Stimulated activated naive CD8-positive, alpha-beta T cell treated with anti-CD3 and anti-CD28 coated beads, Interleukin-15, Interleukin-2, amounts not matched to agents 100 U/mL and 50 U/mL, for 24 hours (primary cell): ENCODE data around the gene ME1.
"Not testable (repeated sequence)": the region's sequence is repeated elsewhere in the genome, so short reads cannot be mapped to it uniquely, and the experiment has no call there.

Experiments used
- ATAC-seq: fragments of 150-1000 bp; cut with Tn5 transposase; one replicate; pipeline ENCODE4 v1.10.0; 2021
- DNase-seq: peaks from one replicate; pipeline ENCODE4 v3.0.0; 2021

The ME1 gene

GRCh38 chr6:83256719-83257118, 174.1 kb downstream of the ME1 start:
- ATAC-seq, DNase-seq: not testable (repeated sequence)

GRCh38 chr6:83252719-83253118, 178.1 kb downstream of the ME1 start:
- ATAC-seq (no peak), DNase-seq (no peak)

- no peak for DNase-seq
- no peak for ATAC-seq
Observed at GRCh38 chr6:83250235-83250634, 180.6 kb downstream of the ME1 start.

- no peak for DNase-seq
- no peak for ATAC-seq
Observed at GRCh38 chr6:83247471-83247870, 183.4 kb downstream of the ME1 start.

GRCh38 chr6:83231146-83231545, 199.7 kb downstream of the ME1 start:
- DNase-seq: no peak
- no peak for ATAC-seq

- ATAC-seq (no peak), DNase-seq (no peak)
Observed at GRCh38 chr6:83226517-83226916, 204.3 kb downstream of the ME1 start.

- ATAC-seq (no peak), DNase-seq (no peak)
Observed at GRCh38 chr6:83221889-83222479, 208.9 kb downstream of the ME1 start.

- no peak for DNase-seq
- no peak for ATAC-seq
Observed at GRCh38 chr6:83221276-83221675, 209.6 kb downstream of the ME1 start.

GRCh38 chr6:83220121-83220520, 210.7 kb downstream of the ME1 start:
- DNase-seq (no peak), ATAC-seq (no peak)

- DNase-seq: no peak
- ATAC-seq: no peak
Observed at GRCh38 chr6:83218646-83219045, 212.2 kb downstream of the ME1 start.

GRCh38 chr6:83216806-83217205, 214.0 kb downstream of the ME1 start:
- no peak for ATAC-seq
- DNase-seq: no peak

- peak; percentile 47 for DNase-seq
Observed at GRCh38 chr6:83215131-83216047, 215.5 kb downstream of the ME1 start.

GRCh38 chr6:83202031-83202430, 228.8 kb downstream of the ME1 start:
- DNase-seq (no peak), ATAC-seq (no peak)

More at GRCh38 chr6:83215131-83216047, 215.5 kb downstream of the ME1 start:
- peak; percentile 94 for ATAC-seq

- ATAC-seq (peak; percentile 6), DNase-seq (no peak)
Observed at GRCh38 chr6:83199863-83200225, 231.0 kb downstream of the ME1 start.

GRCh38 chr6:83199173-83199862, 231.5 kb downstream of the ME1 start:
- ATAC-seq (peak; percentile 68), DNase-seq (no peak)

GRCh38 chr6:83198486-83199172, 232.2 kb downstream of the ME1 start:
- DNase-seq: no peak
- ATAC-seq: no peak

GRCh38 chr6:83193747-83194566, 236.9 kb downstream of the ME1 start:
- DNase-seq: peak; percentile 30

GRCh38 chr6:83192871-83193746, 237.7 kb downstream of the ME1 start, which contains the start of the genes PGM3 and RWDD2A:
PGM3 (minus strand) TSS chr6:83193265; CDS start chr6:83191012, 2,253 bp downstream.
RWDD2A (plus strand) TSS chr6:83193357; CDS start chr6:83194452, 1,095 bp downstream.
- peak; percentile 98 for ATAC-seq

More at GRCh38 chr6:83193747-83194566, 236.9 kb downstream of the ME1 start:
- no peak for ATAC-seq

GRCh38 chr6:83192456-83192855, 238.4 kb downstream of the ME1 start:
- ATAC-seq (no peak), DNase-seq (no peak)

More at GRCh38 chr6:83192871-83193746, 237.7 kb downstream of the ME1 start, which contains the start of the genes PGM3 and RWDD2A:
- peak; percentile 90 for DNase-seq

- not testable (repeated sequence) for DNase-seq, ATAC-seq
Observed at GRCh38 chr6:83191974-83192373, 238.9 kb downstream of the ME1 start.
